Right ventricle myocardium superior (tissue), 1 donor: ENCODE results near the gene CADPS2. TPM values are rescaled to one million over a fixed set of nuclear protein-coding genes. Genes with fewer than 3 reads are reported as not detected.
A peak's percentile ranks its signal among the peaks of the same experiment; 100 is the strongest.

Source experiments
- ATAC-seq: fragments of 200-7000 bp; cut with Tn5 transposase; one replicate; pipeline ENCODE4 v1.9.1; 2020; ENCODE audit warnings: mild to moderate bottlenecking; ENCODE audit not compliant: poor library complexity
- DNase-seq: peaks from one replicate; pipeline ENCODE4 v3.0.0-alpha.2; 2020
- intact Hi-C: fragments of 100-400 bp; cut with DNase I; formaldehyde crosslinking; loops from one replicate; pipeline ENCODE4 v1.11.2; 2022
- total RNA-seq: library from RNA; stranded (reverse); fragmentation: NEBNext Ultra II Directional; extraction: Animal tissue kit (Norgen Biotek cat#: 25700); gene quantifications from one replicate; pipeline ENCODE4 v1.2.1, GENCODE V29; 2021
- donor health status: DM: no; HTN: yes; CAD: no; lungs with severe emphysema.

CADPS2 gene
- total RNA-seq, 1 donor from 2014 or later: 20.3 TPM

DNA sequence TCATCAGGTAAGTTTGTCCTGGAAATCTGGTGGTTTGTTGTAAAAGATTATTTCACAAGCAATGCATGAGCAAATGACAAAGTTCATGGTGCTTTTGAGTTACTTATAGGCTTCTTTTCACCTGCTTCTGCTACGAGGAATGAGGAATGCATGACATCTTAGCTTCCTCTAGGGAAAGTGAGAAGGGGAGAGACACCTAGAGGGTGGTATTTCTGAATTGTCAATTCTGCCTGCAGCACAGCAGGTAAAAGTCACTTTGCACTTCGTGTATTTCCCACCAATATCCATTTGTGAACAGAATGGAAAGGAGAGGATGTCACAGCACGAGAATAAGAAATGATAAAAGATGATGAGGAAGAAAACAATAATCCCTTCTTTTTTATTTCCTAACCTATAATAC, 428.3 kb downstream of the CADPS2 start:
- no peak for DNase-seq
- ATAC-seq: no peak
- intact Hi-C loops: no loop called here

DNA sequence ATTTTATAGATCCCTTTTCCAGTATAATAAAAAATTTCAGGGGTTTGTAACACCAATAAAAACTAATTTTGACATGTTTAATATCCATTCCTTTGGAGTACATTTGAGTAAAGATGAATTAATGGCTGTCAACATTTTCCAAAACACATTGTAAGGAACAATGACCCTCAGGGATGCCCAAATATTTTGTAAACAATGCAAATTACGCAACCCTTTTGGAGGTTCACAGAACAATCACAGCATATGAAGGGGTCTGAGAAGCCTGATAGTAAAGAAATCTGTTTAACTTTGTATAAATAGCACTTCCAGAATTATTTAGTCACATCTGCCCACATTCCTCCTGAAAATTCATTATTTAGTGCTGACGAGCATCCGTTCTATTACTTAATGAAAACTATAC, 428.9 kb downstream of the CADPS2 start:
- intact Hi-C loops: no loop called here
- DNase-seq (no peak), ATAC-seq (no peak)

DNA sequence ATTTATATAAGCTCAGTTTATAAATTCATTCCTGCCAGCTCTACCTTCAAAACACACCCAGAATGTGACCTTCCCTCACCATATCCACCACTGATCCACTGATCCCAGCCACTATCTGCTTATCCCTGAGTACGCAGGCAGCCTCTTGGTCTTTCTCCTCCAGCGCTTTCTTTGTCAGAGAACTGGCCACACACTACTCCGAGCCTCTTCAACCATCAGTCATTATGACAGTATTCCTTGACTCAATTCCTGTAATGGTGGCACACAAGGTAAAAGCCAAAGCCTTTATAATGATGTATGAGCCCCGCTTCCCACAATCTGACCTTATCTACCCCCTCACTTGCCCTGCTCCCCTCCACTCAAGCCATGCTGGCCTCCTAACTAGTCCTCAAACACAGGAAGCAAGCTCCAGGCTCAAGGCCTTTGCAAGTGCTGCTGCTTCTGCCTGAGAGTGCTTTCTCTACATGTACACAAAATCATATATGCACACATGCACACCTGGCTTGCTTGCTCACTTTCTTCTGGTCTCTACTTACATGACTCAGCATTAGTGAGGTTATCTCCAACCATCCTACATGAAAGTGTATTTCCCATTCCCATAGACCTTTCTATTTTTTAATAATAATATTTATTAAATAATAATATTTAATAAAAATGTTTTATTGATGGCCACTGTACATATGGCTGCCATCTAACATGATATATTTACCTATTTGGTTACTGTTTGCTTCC, 431.3 kb downstream of the CADPS2 start:
- intact Hi-C loops: no loop called here
- DNase-seq: no peak
- ATAC-seq: no peak

DNA sequence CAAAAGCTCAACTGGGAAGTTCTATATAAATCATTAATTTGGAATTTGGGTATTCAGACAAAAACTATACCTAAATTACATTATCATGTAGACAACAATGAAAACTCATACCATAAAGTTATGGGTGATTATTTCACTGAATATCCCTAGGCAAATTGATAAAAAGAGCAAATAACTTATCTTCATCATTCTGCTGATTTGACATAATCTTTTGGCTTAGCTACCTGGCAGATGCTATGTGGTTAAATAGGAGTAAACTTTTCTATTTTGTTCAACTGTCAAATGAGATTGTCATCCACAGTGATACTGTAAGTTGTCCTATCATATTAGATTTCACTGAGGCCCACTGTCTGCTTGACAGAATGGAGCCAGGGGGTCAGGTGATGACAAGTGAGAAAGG, 432.8 kb downstream of the CADPS2 start:
- ATAC-seq: no peak
- DNase-seq: no peak
- intact Hi-C loops: no loop called here

DNA sequence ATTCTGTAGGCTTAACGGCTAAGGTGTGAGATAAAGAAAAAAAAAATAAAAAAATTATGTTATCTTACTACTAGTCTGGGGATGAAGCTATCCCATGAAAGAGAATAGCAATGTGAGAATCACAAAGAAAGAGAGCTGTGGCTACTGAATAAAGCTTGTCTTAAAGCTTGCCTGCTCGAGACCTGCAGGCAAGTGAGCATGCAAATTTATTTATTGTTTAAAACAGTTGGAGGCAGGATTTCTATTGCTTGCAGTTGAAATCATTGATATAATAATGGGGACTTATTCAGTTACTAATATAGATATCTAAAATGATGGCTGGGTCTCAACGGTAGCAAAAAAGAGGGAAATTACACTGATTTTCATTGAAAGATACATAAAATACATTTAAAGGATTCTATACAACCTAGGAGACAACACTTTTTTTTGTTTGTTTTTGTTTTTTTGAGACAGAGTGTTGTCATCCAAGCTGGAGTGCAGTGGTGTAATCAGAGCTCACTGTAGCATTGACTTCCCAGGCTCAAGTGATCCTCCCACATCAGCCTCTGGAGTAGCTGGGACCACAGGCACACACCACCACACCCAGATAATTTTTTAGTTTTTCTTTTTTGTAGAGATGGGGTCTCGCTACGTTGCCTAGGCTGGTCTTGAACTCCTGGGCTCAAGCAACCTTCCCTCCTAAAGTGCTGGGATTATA, 437.2 kb downstream of the CADPS2 start:
- intact Hi-C loops: no loop called here

DNA sequence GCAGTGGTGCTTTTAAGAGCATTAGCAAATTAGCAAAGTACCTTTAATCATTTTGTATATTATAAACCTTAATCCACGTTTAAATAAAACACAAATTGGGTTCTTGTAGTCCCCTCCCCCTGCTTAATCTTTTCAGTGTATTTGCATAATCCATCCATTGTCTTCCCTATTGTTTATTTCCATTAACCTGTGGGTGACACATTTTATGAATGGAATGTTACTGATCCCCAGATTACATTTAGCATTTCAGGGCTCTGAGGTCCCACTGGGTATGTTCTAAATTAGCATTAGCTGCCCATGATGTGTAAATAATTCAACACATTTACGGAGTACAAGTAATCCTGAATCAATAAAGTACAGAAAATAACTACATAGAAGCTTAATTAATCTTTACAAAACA, 443.3 kb downstream of the CADPS2 start:
- ATAC-seq: no peak
- no peak for DNase-seq
- intact Hi-C loops: no loop called here

More for the DNA sequence above, 437.2 kb downstream of the CADPS2 start:
- no peak for DNase-seq
- ATAC-seq: no peak

DNA sequence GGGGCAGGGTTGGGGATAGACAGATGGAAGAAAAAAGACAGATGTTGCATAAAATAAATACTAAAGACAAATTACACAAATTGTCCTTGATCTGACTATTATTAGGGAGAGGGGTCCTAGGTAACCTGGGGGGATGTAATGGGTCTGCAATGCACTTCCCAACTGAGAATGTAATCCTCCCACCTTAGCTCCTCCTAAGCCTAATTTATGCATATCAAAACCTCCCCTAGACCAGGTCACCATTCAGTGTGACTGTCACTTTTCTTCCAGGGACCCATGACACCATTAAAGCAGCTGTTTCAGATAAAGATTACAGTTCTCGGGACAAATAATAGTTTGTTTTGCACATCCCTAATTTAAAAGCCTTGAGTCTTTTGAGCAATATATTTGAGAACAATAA, 447.8 kb downstream of the CADPS2 start:
- DNase-seq (no peak), ATAC-seq (no peak)
- intact Hi-C loops: no loop called here

DNA sequence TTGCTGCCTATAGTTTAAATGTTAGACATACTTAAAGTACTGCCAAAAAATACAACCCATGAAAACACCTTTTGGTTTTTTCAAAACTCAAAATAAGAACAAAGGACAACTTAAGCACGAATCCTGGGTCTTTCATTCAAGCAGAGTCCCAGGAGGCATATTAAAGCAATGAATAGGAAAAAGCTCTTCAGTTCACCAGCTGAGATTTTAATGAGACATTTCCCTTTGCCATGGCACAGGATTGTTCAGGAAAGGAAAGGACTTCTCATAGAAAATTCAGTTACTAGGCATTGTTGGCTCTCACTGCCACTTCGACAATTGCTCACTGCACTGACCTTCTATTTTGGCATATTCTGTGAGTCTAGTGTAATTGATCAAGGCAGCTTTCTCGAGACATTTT, 448.3 kb downstream of the CADPS2 start:
- ATAC-seq: no peak
- DNase-seq: no peak
- intact Hi-C loops: no loop called here

DNA sequence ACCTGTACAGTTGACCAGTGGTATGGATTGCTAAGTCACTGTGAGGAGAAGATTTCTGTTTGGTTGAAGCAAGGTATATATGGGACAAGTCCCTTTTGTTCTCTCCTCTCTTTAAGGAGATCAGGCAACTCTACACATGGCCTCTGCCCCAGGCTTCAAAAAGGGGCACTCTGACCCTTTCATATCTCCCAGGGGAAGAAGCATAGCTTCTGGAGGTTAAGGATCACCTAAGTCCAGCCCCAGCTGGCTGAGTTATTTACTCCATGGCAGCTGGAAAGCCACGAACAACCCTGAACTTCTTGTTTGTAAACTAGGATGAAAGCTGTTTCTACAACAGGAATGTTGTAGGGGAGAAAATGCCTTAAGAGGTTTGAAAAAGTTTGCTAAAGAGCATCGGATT, 452.5 kb downstream of the CADPS2 start:
- ATAC-seq (no peak), DNase-seq (no peak)
- intact Hi-C loops: no loop called here

DNA sequence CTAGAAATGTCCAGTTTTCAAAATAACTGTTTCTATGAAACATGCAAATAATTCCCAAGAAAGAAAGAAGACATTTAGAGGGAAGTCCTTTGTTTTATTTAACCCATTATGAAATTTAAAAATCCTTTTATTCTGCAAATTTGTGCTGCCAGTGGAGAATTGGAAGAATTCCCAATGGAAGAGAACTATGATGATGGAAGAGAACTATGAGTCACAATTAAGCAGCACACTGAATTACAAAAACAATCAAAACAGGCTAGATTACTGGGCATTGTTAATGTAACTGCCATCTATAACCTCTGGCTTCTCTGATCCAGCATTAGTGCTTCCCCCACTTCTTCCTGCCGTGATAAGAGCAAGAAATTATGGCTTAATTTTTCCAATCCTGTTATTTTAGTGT, 455.6 kb downstream of the CADPS2 start:
- no peak for DNase-seq
- ATAC-seq: no peak
- intact Hi-C loops: no loop called here

DNA sequence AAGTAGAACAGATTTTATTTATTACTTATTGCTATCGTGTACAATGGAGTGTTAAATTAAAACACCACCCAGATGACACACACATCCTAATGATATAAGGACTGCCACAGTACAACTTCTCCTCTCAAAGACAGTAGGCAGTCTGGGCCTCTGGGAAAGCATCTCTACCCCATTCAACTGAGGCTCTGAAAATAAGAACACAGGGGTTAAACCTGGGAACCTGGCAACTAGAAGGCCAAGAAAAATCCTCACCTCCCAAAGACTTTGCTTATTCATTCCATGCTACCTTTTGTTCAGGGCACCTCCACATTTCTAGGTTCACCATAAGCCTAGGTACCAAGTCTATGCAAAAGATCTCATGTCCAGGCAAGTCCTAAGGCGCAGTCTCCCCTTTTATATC, 456.3 kb downstream of the CADPS2 start:
- DNase-seq (no peak), ATAC-seq (no peak)
- intact Hi-C loops: no loop called here

DNA sequence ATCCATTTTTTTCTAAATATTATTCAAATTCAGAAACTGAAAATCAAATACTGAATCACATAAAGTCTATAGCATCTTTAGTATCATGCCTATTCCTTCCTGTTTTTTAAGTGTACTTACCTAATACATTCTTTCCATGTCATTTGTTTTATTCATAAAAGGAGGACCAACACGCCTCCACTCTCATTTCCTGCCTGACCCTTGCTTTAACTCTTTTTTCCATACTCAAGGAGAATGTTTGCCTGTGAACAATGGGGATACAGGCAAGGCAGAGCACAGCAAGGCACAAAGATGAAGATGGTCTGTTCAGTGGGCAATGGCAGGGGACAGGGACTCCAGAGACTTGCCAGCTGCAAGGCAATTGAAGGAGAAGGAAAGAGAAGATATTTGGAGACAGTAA, 460.5 kb downstream of the CADPS2 start:
- DNase-seq (no peak), ATAC-seq (no peak)
- intact Hi-C loops: no loop called here

DNA sequence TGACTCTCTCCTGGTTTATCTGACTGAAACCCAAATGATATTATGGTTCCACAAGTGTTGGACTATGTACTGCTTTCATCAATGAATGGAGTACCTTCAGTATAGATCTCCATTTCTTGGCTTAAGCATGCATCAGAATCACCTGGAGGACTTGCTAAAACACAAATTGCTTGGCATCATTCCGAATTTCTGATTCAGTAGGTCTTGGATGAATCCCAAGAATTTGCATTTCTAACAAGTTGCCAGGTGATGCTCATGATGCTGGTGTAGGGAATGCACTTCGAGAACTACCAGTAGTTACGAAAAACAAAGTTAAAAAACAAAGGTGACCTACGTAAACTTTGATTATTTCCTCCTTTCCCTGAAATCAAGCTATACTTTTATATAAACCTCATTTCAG, 462.7 kb downstream of the CADPS2 start:
- DNase-seq (no peak), ATAC-seq (no peak)
- intact Hi-C loops: no loop called here

DNA sequence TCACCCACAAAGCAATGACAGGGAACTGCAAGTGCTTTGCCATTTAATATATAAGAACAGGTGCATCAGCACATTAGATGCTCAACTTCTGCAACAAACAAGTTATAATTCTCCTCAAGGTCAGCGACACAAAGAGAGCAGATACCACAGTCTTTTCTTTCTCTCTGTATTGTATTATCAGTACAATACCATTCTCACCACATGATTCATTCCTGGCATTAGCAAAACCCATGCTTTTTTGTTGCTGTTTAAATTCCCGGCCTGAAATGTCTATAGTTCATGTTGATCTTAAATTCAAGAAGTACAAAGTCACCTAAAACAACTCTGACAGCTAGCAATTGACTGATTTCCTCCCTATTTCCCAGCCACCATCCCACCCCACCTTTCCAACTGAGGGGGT, 469.9 kb downstream of the CADPS2 start:
- DNase-seq (no peak), ATAC-seq (no peak)
- intact Hi-C loops: no loop called here

DNA sequence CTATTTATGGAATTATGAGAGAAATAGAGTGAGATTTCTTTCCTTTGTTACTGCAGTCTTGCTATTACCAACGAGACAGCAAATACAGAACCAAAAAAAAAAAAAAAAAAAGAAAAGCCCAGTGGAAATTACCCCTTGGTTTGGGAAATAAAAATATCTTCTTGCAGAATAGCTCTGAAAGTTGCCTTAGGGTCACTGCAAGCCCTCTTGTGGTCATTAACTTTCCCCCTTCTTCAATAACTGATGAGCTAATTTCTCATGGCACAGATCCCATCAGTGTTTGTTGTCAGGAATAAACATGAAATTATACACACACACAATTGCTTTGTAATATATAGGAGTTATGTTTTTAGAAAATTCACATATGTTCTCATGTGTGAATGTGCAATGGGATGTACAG, 470.8 kb downstream of the CADPS2 start:
- intact Hi-C loops: no loop called here
- DNase-seq: no peak
- no peak for ATAC-seq

DNA sequence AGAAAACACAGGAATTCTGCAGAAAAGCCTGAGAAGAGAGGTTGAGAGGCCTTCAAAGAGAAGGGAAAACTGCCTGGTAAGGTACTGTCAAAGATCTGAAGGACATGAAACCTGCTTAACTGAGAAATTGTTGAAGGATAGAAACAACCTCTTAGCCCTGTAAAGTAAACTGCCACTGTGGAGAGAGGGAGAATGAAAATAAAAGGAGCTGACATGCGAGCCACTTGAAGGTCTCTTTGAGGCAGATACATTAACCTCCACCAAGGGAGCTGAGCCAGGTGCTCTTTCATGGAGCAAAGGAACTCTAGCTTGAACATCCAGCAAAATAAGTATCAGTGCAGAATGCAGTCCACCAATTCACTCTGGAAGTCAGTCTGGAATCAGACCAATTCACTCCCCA, 472.9 kb downstream of the CADPS2 start:
- ATAC-seq (no peak), DNase-seq (no peak)
- intact Hi-C loops: no loop called here

DNA sequence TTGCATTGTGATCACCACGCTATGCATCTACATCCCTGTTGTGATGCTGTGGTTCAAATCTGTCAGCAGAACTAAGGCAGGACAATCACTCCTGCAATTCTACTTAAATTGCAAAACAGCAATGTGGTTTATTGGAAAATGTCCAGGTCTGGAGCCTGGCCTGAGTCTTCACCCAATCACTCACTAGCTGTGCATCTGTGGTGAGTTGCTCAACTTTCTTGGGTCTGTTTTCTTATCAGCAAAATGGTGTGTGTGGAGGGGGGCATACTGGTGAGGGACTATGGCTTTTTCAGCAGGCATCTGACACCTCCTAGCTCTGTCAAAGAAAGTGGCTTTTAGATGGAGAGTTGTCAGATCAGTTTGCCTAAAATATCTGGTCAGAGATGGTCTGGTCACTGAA, 473.4 kb downstream of the CADPS2 start:
- peak; percentile 86 for ATAC-seq

DNA sequence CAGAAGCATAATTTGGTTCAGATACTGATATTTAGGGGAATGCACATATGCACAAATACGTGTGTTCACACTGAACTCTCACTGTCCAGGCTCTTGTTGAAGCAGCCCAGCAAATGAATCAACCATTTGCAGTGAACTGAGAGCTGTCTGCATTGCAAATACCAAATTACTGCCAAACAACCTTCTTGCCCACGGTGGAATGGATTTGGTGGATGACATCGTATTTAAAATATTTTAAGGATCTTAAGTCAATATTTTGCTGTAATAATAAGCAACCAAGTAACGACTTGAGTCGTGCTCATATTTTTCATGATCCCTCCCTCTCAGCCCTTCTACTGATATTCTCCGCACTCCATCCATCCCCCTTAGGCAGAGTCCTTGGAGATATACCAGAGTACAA, 473.8 kb downstream of the CADPS2 start:
- intact Hi-C loops: no loop called here
- no peak for ATAC-seq
- DNase-seq: no peak

More for the DNA sequence above, 473.4 kb downstream of the CADPS2 start:
- no peak for DNase-seq
- intact Hi-C loops: no loop called here

DNA sequence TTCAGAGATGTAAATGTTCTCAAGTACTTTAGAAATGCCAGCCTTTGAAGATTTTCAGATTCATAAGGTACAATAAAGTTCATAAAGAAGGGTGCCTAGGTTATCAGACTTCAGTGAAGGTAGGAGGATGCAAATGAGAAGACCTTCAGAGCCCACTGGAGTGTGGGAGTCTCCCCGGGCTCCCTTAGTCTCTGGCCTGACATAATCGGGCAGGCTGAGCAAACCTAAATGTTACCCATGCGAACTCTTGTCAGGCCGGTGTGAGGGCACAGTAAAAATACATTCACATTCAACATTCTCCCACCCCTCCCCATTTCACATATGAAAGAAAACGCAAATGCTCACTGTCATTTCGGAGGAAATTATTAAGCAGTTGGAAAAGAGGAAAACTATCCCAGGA, 479.1 kb downstream of the CADPS2 start:
- intact Hi-C loops: no loop called here
- ATAC-seq (no peak), DNase-seq (no peak)

DNA sequence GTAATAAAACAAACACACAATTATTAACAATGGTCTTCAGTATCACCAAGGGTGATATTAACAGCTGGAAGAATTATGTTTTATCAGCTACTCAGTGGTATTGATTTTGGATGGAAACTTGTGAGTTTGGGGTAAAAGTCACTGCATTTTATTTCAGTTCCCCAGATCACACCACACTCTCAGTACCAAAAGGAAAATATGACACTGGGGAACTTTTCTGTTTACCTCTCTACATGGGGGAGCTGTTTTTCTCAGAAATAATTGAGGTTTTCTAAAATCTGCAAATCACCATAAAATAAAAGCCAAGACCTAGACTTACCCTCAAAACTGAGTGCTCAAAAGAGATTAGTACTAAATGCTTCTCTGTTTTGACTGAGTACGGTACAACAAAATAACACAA, 483.1 kb downstream of the CADPS2 start:
- ATAC-seq (no peak), DNase-seq (no peak)
- intact Hi-C loops: no loop called here

DNA sequence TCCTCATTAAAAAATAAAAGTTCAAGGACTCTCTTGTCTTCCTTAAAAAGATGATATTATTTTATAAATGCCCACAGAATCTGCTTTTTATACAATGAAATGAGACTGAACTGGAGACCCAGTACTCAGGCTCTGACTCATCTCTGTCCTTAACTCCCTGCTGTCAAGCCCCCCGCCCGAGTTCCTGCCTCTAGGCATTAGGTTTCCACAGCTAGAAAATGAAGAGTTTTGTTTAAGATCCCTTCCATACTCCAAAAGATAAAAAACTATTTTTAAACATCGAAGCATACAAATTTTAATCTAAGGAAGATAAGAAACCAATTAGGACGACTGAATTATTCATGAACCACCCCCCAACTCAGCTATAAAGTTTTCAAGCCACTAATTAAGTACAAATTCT, 484.0 kb downstream of the CADPS2 start:
- ATAC-seq (no peak), DNase-seq (no peak)
- intact Hi-C loops: no loop called here
